Sigmoid colon (tissue), 7 donors: ENCODE measurements around the gene RYR3. TPM values are rescaled to one million over a fixed set of nuclear protein-coding genes. Genes with fewer than 3 reads are reported as not detected.
A peak's percentile ranks its signal among the peaks of the same experiment; 100 is the strongest.

Experiments used
- DNase-seq: peaks from one replicate; pipeline ENCODE4 v3.0.0-alpha.2; 2019
- H3K27ac ChIP-seq, 4 donors: fragments of 200-600 bp; sonication (generic); one replicate each; pipeline ENCODE4 v1.5.1; 2016 to 2019; ENCODE audit warnings: mild to moderate bottlenecking in 1 of 4
- H3K27me3 ChIP-seq, 3 donors: fragments of 200-600 bp; sonication (generic); one replicate each; pipeline ENCODE4 v1.5.1; 2019; ENCODE audit warnings: mild to moderate bottlenecking in 1 of 3
- H3K36me3 ChIP-seq, 4 donors: fragments of 200-600 bp; sonication (generic); one replicate each; pipeline ENCODE4 v1.5.1; 2016 to 2019
- H3K4me1 ChIP-seq, 4 donors: fragments of 200-600 bp; sonication (generic); one replicate each; pipeline ENCODE4 v1.5.1; 2017 to 2019
- H3K4me3 ChIP-seq, 4 donors: fragments of 200-600 bp; sonication (generic); one replicate each; pipeline ENCODE4 v1.5.1; 2017 to 2019; ENCODE audit warnings: mild to moderate bottlenecking in 2 of 4, moderate library complexity in 1 of 4
- H3K9me3 ChIP-seq, 4 donors: fragments of 200-600 bp in 3 of 4; sonication (generic) in 3 of 4; one replicate each; pipeline versions ENCODE4 v1.5.1 to v1.6.1; 2013 to 2019
- CTCF ChIP-seq, 4 experiments: fragments of 450-650 bp in 3 of 4; fragments of 200-600 bp in 1 of 4; IDR thresholded peaks; one replicate each; pipeline ENCODE4 v1.5.1; 2016 to 2019; ENCODE audit warnings: antibody characterized with exemption in 4 of 4, mild to moderate bottlenecking in 3 of 4, moderate library complexity in 2 of 4
- EP300 ChIP-seq, 4 donors: sonication (generic); formaldehyde crosslinking; IDR thresholded peaks; one replicate each; pipeline ENCODE4 v1.6.1; 2017; ENCODE audit warnings: antibody characterized with exemption in 4 of 4
- POLR2A ChIP-seq, 2 donors: fragments of 450-650 bp; IDR thresholded peaks; one replicate each; pipeline ENCODE4 v1.6.1; 2016; ENCODE audit warnings: antibody characterized with exemption in 2 of 2, mild to moderate bottlenecking in 2 of 2, moderate library complexity in 2 of 2
- POLR2AphosphoS5 ChIP-seq, 4 donors: sonication (generic); formaldehyde crosslinking; IDR thresholded peaks; one replicate each; pipeline ENCODE4 v1.6.1; 2017; ENCODE audit warnings: antibody characterized with exemption in 4 of 4
- WGBS, 2 donors: extraction: QIAGEN DNeasy Blood & Tissue Kit; methylation state at CpG; one replicate each; pipeline ENCODE4 v1.1.7; 2013; 5-methylcytosine and 5-hydroxymethylcytosine counted together
- intact Hi-C: fragments of 100-400 bp; cut with DNase I; formaldehyde crosslinking; loops from one replicate; pipeline ENCODE4 v1.15.1; 2023
- polyA plus RNA-seq, 3 donors: library from polyadenylated mRNA; stranded (reverse); fragments of 200-250 nt; gene quantifications; one replicate each; pipeline ENCODE4 v1.2.3, GENCODE V29; 2013
- total RNA-seq, 4 donors: library from RNA; depleted of rRNA; stranded (reverse); fragments of >200 nt; gene quantifications; one replicate each; pipeline ENCODE4 v1.1.0, GENCODE V29; 2016
- donor health status: healthy with polysubstance abuse.
- donor health status: Bipolar disorder and iron deficiency.
- donor health status: healthy.

RYR3 gene
- total and polyA plus RNA-seq, 7 donors = 0.38 to 29.1 (median 10.5) TPM; not detected in 1

- H3K27ac ChIP-seq = no peak overlapping the region
- 26 to 37% methylated on average over 7 of the region's 7 CpGs for WGBS, 2 donors
- DNase-seq = peak; percentile 66
- H3K27me3 ChIP-seq = no peaks in the 10 kb centered on the region
- no peak overlapping the region for H3K4me3 ChIP-seq
- no peaks in the 10 kb centered on the region for H3K36me3 ChIP-seq
- intact Hi-C loops = loop anchor here (5.0 kb wide), 1 partner anchor 409 kb away; no protein-coding TSS in a partner anchor
- H3K9me3 ChIP-seq = no peaks in the 10 kb centered on the region
- no peaks in the 10 kb centered on the region for H3K4me1 ChIP-seq
- TF ChIP-seq CTCF (IDR thresholded peaks at IDR 0.05) (peak; percentile 54 to 65 (median 60)), POLR2AphosphoS5 (IDR thresholded peaks at IDR 0.05) (no peak), EP300 (IDR thresholded peaks at IDR 0.05) (no peak), POLR2A (IDR thresholded peaks at IDR 0.05) (no peak)
Measured at GRCh38 chr15:33292717-33293307, 18.0 kb upstream of the RYR3 start.

GRCh38 chr15:33293713-33294334, 16.9 kb upstream of the RYR3 start:
- no peaks in the 10 kb centered on the region for H3K4me1 ChIP-seq
- H3K27me3 ChIP-seq = no peaks in the 10 kb centered on the region
- intact Hi-C loops = loop anchor here (5.0 kb wide), 1 partner anchor 408 kb away; no protein-coding TSS in a partner anchor
- no peak for TF ChIP-seq EP300 (IDR thresholded peaks at IDR 0.05)
- no peak for TF ChIP-seq POLR2A (IDR thresholded peaks at IDR 0.05)
- no peak for TF ChIP-seq POLR2AphosphoS5 (IDR thresholded peaks at IDR 0.05)
- TF ChIP-seq CTCF (IDR thresholded peaks at IDR 0.05) = no peak
- H3K4me3 ChIP-seq = no peak overlapping the region
- H3K27ac ChIP-seq = no peak overlapping the region
- H3K9me3 ChIP-seq = no peaks in the 10 kb centered on the region
- 30 to 64% methylated on average over 19 of the region's 19 CpGs for WGBS, 2 donors
- H3K36me3 ChIP-seq = no peaks in the 10 kb centered on the region
- DNase-seq = no peak

GRCh38 chr15:33296050-33296449, 14.7 kb upstream of the RYR3 start:
- Histone ChIP-seq H3K4me1 (no peaks in the 10 kb centered on the region), H3K27ac (no peak overlapping the region), H3K4me3 (no peak overlapping the region), H3K36me3 (no peaks in the 10 kb centered on the region), H3K27me3 (no peaks in the 10 kb centered on the region), H3K9me3 (no peaks in the 10 kb centered on the region)
- intact Hi-C loops = no loop called here
- DNase-seq = no peak
- TF ChIP-seq POLR2A (IDR thresholded peaks at IDR 0.05) (no peak), POLR2AphosphoS5 (IDR thresholded peaks at IDR 0.05) (no peak), EP300 (IDR thresholded peaks at IDR 0.05) (no peak), CTCF (IDR thresholded peaks at IDR 0.05) (no peak)

- TF ChIP-seq EP300 (IDR thresholded peaks at IDR 0.05) = no peak
- no peak for TF ChIP-seq CTCF (IDR thresholded peaks at IDR 0.05)
- no peak for TF ChIP-seq POLR2A (IDR thresholded peaks at IDR 0.05)
- TF ChIP-seq POLR2AphosphoS5 (IDR thresholded peaks at IDR 0.05) = no peak
- DNase-seq = no peak
- H3K9me3 ChIP-seq = no peaks in the 10 kb centered on the region
- H3K4me1 ChIP-seq = no peaks in the 10 kb centered on the region
- no peaks in the 10 kb centered on the region for H3K36me3 ChIP-seq
- intact Hi-C loops = no loop called here
- H3K27ac ChIP-seq = no peak overlapping the region
- no peak overlapping the region for H3K4me3 ChIP-seq
- 62 to 83% methylated on average over 2 of the region's 2 CpGs for WGBS, 2 donors
- H3K27me3 ChIP-seq = no peaks in the 10 kb centered on the region
Measured at GRCh38 chr15:33296856-33297255, 13.9 kb upstream of the RYR3 start.
